GM18519 (cell line): ENCODE measurements around the gene TUBGCP5.

Source experiments
- ATAC-seq: cut with Tn5 transposase; IDR thresholded peaks from one replicate; pipeline ENCODE4 v1.9.1; 2021; ENCODE audit warnings: mild to moderate bottlenecking, moderate library complexity; ENCODE audit not compliant: unreplicated experiment, low FRiP score

TUBGCP5 gene

GRCh38 chr15:22980189-22981050 lies 58.9 kb downstream of the TUBGCP5 start, which contains the start of gene CYFIP1:
TSS of gene CYFIP1 (minus strand) at chr15:22980368. CDS start at chr15:22947285, 33,083 bp downstream.
- ATAC-seq, result no peak

- ATAC-seq, result no peak
These were observed 59.9 kb downstream of the TUBGCP5 start for GRCh38 chr15:22979238-22980188.

DNA sequence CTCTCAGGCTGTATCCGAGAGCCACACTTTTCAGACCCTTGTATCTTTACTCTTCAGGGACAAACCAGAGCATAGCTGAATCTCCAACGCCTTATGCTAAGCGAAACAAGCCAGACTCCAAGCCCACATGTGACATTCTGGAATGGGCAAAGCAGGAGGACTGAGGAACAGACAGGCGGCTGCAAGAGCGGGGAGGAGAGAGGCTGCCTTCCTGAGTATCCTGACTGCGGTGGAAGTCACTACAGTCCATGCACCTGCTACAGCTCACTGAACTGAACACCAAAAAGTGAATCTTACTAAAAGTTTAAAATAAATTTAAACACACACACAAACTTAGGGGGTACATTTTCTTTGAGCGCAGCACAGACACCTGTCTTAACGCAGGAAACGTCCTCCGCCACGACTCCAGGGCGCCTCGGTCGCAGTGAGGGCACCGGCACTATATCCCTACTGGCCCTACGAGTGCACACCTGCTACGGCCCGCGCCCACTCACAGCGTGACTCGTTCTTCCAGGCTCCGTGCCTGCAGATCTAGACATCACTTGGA lies 60.6 kb downstream of the TUBGCP5 start:
- ATAC-seq, result no peak

DNA sequence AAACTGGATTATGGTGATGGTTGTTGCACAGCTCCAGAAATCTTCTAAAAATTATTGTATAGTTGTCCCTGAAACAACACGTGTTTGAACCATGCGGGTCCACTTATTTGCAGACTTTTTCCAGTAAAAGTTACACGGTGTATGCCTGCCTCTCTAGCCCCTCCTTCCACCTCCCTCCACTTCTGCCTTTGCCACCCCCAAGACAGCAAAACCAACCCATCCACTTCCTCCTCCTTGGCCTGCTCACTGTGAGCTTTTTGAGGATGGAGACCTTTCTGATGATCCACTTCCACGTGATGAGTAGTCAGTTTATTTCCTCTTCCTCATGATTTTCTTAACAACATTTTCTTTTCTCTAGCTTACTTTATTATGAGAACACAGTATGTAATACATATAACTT lies 64.6 kb downstream of the TUBGCP5 start:
- no peak for ATAC-seq

GRCh38 chr15:22973987-22974386 lies 65.4 kb downstream of the TUBGCP5 start:
- no peak for ATAC-seq

GRCh38 chr15:22973286-22973685 lies 66.1 kb downstream of the TUBGCP5 start:
- no peak for ATAC-seq

GRCh38 chr15:22969489-22969888 lies 69.9 kb downstream of the TUBGCP5 start:
- ATAC-seq, result no peak

- ATAC-seq, result no peak
These were observed 71.0 kb downstream of the TUBGCP5 start for GRCh38 chr15:22968366-22968765.

- no peak for ATAC-seq
These were observed 72.1 kb downstream of the TUBGCP5 start for GRCh38 chr15:22967084-22967770.

- no peak for ATAC-seq
These were observed 72.9 kb downstream of the TUBGCP5 start for GRCh38 chr15:22966321-22967083.

- no peak for ATAC-seq
These were observed 75.7 kb downstream of the TUBGCP5 start for GRCh38 chr15:22963641-22964040.

GRCh38 chr15:22962611-22963010 lies 76.8 kb downstream of the TUBGCP5 start:
- ATAC-seq, result no peak

DNA sequence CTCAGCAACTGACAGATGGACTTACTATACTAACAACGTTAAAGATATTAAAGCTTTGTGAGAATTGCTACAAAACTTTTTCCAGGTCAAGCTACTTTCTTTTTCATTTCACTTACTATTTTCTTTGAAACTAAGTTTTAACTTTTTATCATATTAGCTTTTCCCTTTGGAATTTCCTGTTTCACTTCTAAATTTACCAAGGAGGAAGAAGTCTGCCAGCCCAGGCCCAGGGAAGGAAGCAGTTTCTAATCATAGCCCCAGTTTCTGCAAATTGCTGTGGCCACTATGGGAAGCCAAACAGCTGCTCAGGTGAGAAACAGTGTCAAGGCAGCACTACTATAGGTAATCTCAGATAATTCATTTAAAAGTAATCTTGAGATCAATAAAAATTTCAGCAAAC lies 77.6 kb downstream of the TUBGCP5 start:
- ATAC-seq, result no peak

- ATAC-seq, result no peak
These were observed 78.8 kb downstream of the TUBGCP5 start for GRCh38 chr15:22960556-22960955.

- ATAC-seq, result no peak
These were observed 79.2 kb downstream of the TUBGCP5 start for GRCh38 chr15:22960126-22960525.

- no peak for ATAC-seq
These were observed 79.9 kb downstream of the TUBGCP5 start for GRCh38 chr15:22959321-22960101.

- ATAC-seq, result no peak
These were observed 80.7 kb downstream of the TUBGCP5 start for GRCh38 chr15:22958487-22959280.

- ATAC-seq, result no peak
These were observed 82.5 kb downstream of the TUBGCP5 start for GRCh38 chr15:22956978-22957260.
